Measurements from ENCODE around the gene LHCGR.

DNA sequence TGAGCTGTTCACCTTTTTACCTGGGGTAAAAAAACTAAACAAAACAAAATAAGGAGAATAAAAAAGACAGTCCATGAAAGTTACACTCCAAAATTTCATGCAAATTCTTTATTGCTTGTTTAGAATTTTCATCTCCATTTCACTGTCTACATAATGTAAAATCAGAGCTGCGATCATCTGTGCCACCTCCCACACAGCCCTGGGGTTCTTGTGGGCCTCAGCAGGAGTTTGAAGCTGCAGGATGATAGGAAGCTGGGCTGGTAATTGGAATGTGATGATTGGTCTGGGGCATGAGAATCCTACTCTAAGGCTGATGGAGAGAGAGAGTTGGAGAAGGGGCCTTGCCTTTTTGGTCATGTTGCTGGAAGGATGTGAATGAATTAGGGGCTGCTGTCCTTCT, 4.2 kb upstream of the LHCGR start:
- no peak for TF ChIP-seq MXI1 (IDR thresholded peaks at IDR 0.05; ENCODE audit: borderline replicate concordance, low read depth, low read length)
- no peak for TF ChIP-seq BHLHE40 (IDR thresholded peaks at IDR 0.05; ENCODE audit: low read depth, low read length)
- no peak for TF ChIP-seq POLR2A (IDR thresholded peaks at IDR 0.05; ENCODE audit: low read depth, low read length)
- TF ChIP-seq, protein P1, sequence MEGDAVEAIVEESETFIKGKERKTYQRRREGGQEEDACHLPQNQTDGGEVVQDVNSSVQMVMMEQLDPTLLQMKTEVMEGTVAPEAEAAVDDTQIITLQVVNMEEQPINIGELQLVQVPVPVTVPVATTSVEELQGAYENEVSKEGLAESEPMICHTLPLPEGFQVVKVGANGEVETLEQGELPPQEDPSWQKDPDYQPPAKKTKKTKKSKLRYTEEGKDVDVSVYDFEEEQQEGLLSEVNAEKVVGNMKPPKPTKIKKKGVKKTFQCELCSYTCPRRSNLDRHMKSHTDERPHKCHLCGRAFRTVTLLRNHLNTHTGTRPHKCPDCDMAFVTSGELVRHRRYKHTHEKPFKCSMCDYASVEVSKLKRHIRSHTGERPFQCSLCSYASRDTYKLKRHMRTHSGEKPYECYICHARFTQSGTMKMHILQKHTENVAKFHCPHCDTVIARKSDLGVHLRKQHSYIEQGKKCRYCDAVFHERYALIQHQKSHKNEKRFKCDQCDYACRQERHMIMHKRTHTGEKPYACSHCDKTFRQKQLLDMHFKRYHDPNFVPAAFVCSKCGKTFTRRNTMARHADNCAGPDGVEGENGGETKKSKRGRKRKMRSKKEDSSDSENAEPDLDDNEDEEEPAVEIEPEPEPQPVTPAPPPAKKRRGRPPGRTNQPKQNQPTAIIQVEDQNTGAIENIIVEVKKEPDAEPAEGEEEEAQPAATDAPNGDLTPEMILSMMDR (conservative IDR thresholded peaks at IDR 0.05; ENCODE audit: low read depth, low read length) = no peak
